Skeletal muscle satellite cell (primary cell): ENCODE data around the gene IGIP. TPM values are rescaled to one million over a fixed set of nuclear protein-coding genes. Genes with fewer than 3 reads are reported as not detected.

Experiments
- H3K27me3 ChIP-seq: 2 replicates; pipeline ENCODE4 v1.7.0; 2013; ENCODE audit warnings: low read length; ENCODE audit not compliant: control insufficient read depth, insufficient read depth
- H3K36me3 ChIP-seq: 2 replicates; pipeline ENCODE4 v1.7.0; 2013; ENCODE audit warnings: mild to moderate bottlenecking, control low read depth, low read length; ENCODE audit not compliant: insufficient read depth
- H3K4me1 ChIP-seq: 2 replicates; pipeline ENCODE4 v1.7.0; 2013; ENCODE audit warnings: low read length; ENCODE audit not compliant: control insufficient read depth, insufficient read depth
- H3K4me2 ChIP-seq: 2 replicates; pipeline ENCODE4 v1.7.0; 2013; ENCODE audit warnings: mild to moderate bottlenecking, low read length
- H3K4me3 ChIP-seq: 2 replicates; pipeline ENCODE4 v1.7.0; 2013; ENCODE audit warnings: low read length
- H3K9ac ChIP-seq: 2 replicates; pipeline ENCODE4 v1.7.0; 2013; ENCODE audit warnings: mild to moderate bottlenecking, low read depth, low read length, moderate library complexity
- H3K9me3 ChIP-seq: replicated peaks from 2 replicates; pipeline ENCODE4 v1.7.0; 2013; ENCODE audit warnings: mild to moderate bottlenecking, control low read depth, low read length
- total RNA-seq: library from RNA; depleted of rRNA; stranded (reverse); fragments of >200 nt; gene quantifications from 2 replicates; pipeline ENCODE4 v1.2.3, GENCODE V29; 2012; rRNA removed

The IGIP gene
- total RNA-seq: 3.7 and 4.1 TPM in 2 replicates

DNA sequence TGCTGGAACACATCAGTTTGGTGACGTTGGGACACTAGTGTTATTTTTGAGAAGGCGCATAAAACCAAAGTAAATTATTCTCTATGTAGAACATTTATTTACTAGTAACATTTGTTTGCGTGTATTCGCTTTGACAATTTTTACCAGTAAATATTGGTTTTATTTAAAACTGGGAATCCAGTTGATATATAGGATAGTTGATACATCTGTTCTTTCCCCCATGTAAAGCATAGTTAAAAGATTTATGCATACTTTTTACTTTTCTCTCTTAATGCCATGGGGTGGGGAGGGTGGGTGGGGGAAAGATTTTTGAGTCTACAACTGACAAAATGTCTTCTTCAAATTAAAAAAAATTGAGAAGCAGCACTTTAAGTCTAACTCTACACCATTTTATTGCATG, at the start of gene IGIP:
IGIP (plus strand) TSS at position 301 of the 400 bp plus-strand sequence. CDS start 2,540 bp downstream, outside the sequence.
- Histone ChIP-seq H3K9me3 (no peaks in the 10 kb centered on the region), H3K27me3 (no peaks in the 10 kb centered on the region), H3K36me3 (no peaks in the 10 kb centered on the region), H3K4me1 (no peaks in the 10 kb centered on the region), H3K4me2 (no peak within 1 kb of the TSS), H3K4me3 (no peak within 1 kb of the TSS), H3K9ac (no peak within 1 kb of the TSS)

- H3K27me3 ChIP-seq: peaks cover 36% of the 10 kb centered on the region
- H3K4me1 ChIP-seq: no peaks in the 10 kb centered on the region
- H3K9me3 ChIP-seq: no peaks in the 10 kb centered on the region
- H3K9ac ChIP-seq: no peak overlapping the region
- H3K4me3 ChIP-seq: no peak overlapping the region
- no peak overlapping the region for H3K4me2 ChIP-seq
- no peaks in the 10 kb centered on the region for H3K36me3 ChIP-seq
Observed at GRCh38 chr5:140076142-140076541, 49.6 kb upstream of the IGIP start.

- H3K27me3 ChIP-seq: peaks cover 32% of the 10 kb centered on the region
- no peak overlapping the region for H3K9ac ChIP-seq
Observed at GRCh38 chr5:140076788-140077187, 48.9 kb upstream of the IGIP start.

GRCh38 chr5:140083120-140083519, 42.6 kb upstream of the IGIP start:
- Histone ChIP-seq H3K4me3 (no peak overlapping the region), H3K4me2 (no peak overlapping the region), H3K27me3 (peaks cover 69% of the 10 kb centered on the region), H3K9ac (no peak overlapping the region), H3K9me3 (no peaks in the 10 kb centered on the region), H3K36me3 (no peaks in the 10 kb centered on the region), H3K4me1 (no peaks in the 10 kb centered on the region)

More at GRCh38 chr5:140076788-140077187, 48.9 kb upstream of the IGIP start:
- Histone ChIP-seq H3K4me1 (no peaks in the 10 kb centered on the region), H3K4me2 (no peak overlapping the region), H3K9me3 (no peaks in the 10 kb centered on the region), H3K4me3 (no peak overlapping the region), H3K36me3 (no peaks in the 10 kb centered on the region)

GRCh38 chr5:140083650-140084049, 42.1 kb upstream of the IGIP start:
- Histone ChIP-seq H3K9ac (no peak overlapping the region), H3K4me2 (no peak overlapping the region), H3K9me3 (no peaks in the 10 kb centered on the region), H3K4me1 (no peaks in the 10 kb centered on the region), H3K36me3 (no peaks in the 10 kb centered on the region), H3K4me3 (no peak overlapping the region), H3K27me3 (peaks cover 67% of the 10 kb centered on the region)

DNA sequence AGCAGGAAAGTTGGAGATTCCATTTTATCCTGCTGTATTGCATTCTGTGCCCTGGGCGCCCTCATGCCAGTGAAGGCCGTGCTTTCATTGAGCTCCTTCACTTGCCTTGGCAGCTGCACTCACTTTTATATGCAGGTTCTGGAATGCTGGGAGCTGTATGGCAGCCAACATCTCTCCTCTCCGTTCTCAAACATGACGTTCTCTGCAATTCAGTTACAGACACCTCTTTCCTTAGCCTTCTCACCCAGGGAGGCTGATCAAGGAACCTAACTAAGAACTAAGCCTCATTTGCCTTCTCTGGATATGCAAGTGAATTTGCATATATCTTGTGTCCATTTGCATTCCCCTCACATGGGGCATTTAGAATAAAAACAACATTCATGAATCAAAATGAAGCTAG, 41.2 kb upstream of the IGIP start:
- H3K27me3 ChIP-seq: peaks cover 65% of the 10 kb centered on the region
- H3K4me3 ChIP-seq: no peak overlapping the region
- no peak overlapping the region for H3K4me2 ChIP-seq

GRCh38 chr5:140090251-140090650, 35.5 kb upstream of the IGIP start:
- peaks cover 43% of the 10 kb centered on the region for H3K27me3 ChIP-seq
- peaks cover 6% of the 10 kb centered on the region for H3K9me3 ChIP-seq
- H3K36me3 ChIP-seq: no peaks in the 10 kb centered on the region
- no peaks in the 10 kb centered on the region for H3K4me1 ChIP-seq
- no peak overlapping the region for H3K4me3 ChIP-seq
- H3K9ac ChIP-seq: no peak overlapping the region
- no peak overlapping the region for H3K4me2 ChIP-seq

More for the DNA sequence above, 41.2 kb upstream of the IGIP start:
- no peaks in the 10 kb centered on the region for H3K36me3 ChIP-seq
- no peaks in the 10 kb centered on the region for H3K4me1 ChIP-seq
- no peak overlapping the region for H3K9ac ChIP-seq
- H3K9me3 ChIP-seq: no peaks in the 10 kb centered on the region

- Histone ChIP-seq H3K36me3 (no peaks in the 10 kb centered on the region), H3K4me3 (no peak overlapping the region), H3K9ac (no peak overlapping the region), H3K9me3 (peaks cover 6% of the 10 kb centered on the region), H3K4me1 (no peaks in the 10 kb centered on the region), H3K27me3 (peaks cover 25% of the 10 kb centered on the region), H3K4me2 (no peak overlapping the region)
Observed at GRCh38 chr5:140093179-140093578, 32.6 kb upstream of the IGIP start.

GRCh38 chr5:140093866-140094265, 31.9 kb upstream of the IGIP start:
- Histone ChIP-seq H3K4me2 (no peak overlapping the region), H3K36me3 (no peaks in the 10 kb centered on the region), H3K27me3 (peaks cover 25% of the 10 kb centered on the region), H3K9me3 (peaks cover 6% of the 10 kb centered on the region), H3K9ac (no peak overlapping the region), H3K4me3 (no peak overlapping the region), H3K4me1 (no peaks in the 10 kb centered on the region)

GRCh38 chr5:140094889-140095288, 30.8 kb upstream of the IGIP start:
- Histone ChIP-seq H3K27me3 (peaks cover 25% of the 10 kb centered on the region), H3K4me3 (no peak overlapping the region), H3K4me2 (no peak overlapping the region), H3K4me1 (no peaks in the 10 kb centered on the region), H3K9ac (no peak overlapping the region), H3K9me3 (peaks cover 5% of the 10 kb centered on the region), H3K36me3 (no peaks in the 10 kb centered on the region)

GRCh38 chr5:140101179-140101578, 24.6 kb upstream of the IGIP start:
- H3K27me3 ChIP-seq: peaks cover 6% of the 10 kb centered on the region
- no peak overlapping the region for H3K4me2 ChIP-seq
- H3K9me3 ChIP-seq: no peaks in the 10 kb centered on the region
- no peaks in the 10 kb centered on the region for H3K36me3 ChIP-seq
- H3K4me3 ChIP-seq: no peak overlapping the region
- H3K4me1 ChIP-seq: no peaks in the 10 kb centered on the region
- H3K9ac ChIP-seq: no peak overlapping the region

DNA sequence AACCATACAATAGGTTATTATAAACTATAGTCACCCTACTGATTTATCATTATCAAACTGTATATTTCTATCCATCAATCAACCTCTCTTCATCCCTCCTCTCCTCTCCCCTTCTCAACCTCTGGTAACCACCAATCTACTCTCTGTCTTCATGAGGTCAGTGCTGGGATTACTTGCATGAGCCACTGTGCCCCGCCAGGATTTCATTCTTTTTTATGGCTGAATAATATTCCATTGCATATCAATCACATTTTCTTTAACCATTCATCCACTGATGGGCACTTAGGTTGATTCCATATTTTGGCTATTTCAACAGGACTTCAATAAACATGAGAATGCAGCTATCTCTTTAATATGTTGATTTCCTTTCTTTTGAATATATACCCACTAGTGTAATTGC, 22.6 kb upstream of the IGIP start:
- Histone ChIP-seq H3K4me1 (peaks cover 7% of the 10 kb centered on the region), H3K27me3 (peaks cover 3% of the 10 kb centered on the region), H3K36me3 (no peaks in the 10 kb centered on the region), H3K9ac (no peak overlapping the region), H3K4me3 (no peak overlapping the region), H3K9me3 (no peaks in the 10 kb centered on the region), H3K4me2 (no peak overlapping the region)
